Measurements from ENCODE around the gene ANTXR2.

Gene ANTXR2

DNA sequence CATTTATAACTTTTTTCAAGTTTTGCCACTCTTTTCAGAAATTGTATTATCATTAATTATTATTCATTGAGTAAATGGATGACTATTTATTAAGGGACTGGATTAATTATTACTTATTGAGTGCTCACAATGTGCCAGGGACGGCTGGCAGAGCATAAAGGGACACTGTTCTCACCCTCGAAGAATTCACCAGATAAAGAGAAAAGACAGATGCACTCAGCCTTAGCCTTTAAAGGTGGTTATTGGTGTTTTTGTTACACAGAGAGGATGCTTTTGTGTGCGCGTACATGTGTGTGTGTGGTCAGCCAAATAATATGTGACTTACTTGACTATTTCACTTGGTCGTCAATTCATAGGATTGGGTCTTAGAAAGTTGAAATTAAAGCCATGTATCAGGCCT is 187.0 kb downstream of the ANTXR2 start:
- no peak overlapping the region for H3K27ac ChIP-seq (ENCODE audit: low read length)
- H3K4me3 ChIP-seq (ENCODE audit: low read length) = no peak overlapping the region
- no peaks in the 10 kb centered on the region for H4K20me1 ChIP-seq (ENCODE audit: insufficient read depth, low read length)
- H3K27me3 ChIP-seq (replicated peaks; ENCODE audit: insufficient read depth, low read length) = no peaks in the 10 kb centered on the region
- H3K9ac ChIP-seq (ENCODE audit: low read length) = no peak overlapping the region
- no peak overlapping the region for H3K4me2 ChIP-seq (ENCODE audit: low read depth, low read length)
- TF ChIP-seq EZH2 (optimal IDR thresholded peaks at IDR 0.05; ENCODE audit: low read depth, low read length) (no peak), EZH2phosphoT487 (IDR thresholded peaks at IDR 0.05; ENCODE audit: low read length) (no peak)
- TF ChIP-seq, protein P1, sequence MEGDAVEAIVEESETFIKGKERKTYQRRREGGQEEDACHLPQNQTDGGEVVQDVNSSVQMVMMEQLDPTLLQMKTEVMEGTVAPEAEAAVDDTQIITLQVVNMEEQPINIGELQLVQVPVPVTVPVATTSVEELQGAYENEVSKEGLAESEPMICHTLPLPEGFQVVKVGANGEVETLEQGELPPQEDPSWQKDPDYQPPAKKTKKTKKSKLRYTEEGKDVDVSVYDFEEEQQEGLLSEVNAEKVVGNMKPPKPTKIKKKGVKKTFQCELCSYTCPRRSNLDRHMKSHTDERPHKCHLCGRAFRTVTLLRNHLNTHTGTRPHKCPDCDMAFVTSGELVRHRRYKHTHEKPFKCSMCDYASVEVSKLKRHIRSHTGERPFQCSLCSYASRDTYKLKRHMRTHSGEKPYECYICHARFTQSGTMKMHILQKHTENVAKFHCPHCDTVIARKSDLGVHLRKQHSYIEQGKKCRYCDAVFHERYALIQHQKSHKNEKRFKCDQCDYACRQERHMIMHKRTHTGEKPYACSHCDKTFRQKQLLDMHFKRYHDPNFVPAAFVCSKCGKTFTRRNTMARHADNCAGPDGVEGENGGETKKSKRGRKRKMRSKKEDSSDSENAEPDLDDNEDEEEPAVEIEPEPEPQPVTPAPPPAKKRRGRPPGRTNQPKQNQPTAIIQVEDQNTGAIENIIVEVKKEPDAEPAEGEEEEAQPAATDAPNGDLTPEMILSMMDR (IDR thresholded peaks at IDR 0.05; ENCODE audit: low read length) = no peak
- no peaks in the 10 kb centered on the region for H3K9me2 ChIP-seq (replicated peaks; ENCODE audit: insufficient read depth, low read length)
- H2AFZ ChIP-seq (ENCODE audit: low read length) = no peak overlapping the region
- no peaks in the 10 kb centered on the region for H3K79me2 ChIP-seq (ENCODE audit: low read length)
- no peak for DNase-seq
- no peaks in the 10 kb centered on the region for H3K9me3 ChIP-seq (replicated peaks; ENCODE audit: insufficient read depth, low read length)
- no peaks in the 10 kb centered on the region for H3K36me3 ChIP-seq (replicated peaks; ENCODE audit: insufficient read depth, low read length)
- H3K4me1 ChIP-seq (ENCODE audit: low read length) = no peaks in the 10 kb centered on the region
- no peaks in the 10 kb centered on the region for H3F3A ChIP-seq (ENCODE audit: insufficient read depth, low read length)

DNA sequence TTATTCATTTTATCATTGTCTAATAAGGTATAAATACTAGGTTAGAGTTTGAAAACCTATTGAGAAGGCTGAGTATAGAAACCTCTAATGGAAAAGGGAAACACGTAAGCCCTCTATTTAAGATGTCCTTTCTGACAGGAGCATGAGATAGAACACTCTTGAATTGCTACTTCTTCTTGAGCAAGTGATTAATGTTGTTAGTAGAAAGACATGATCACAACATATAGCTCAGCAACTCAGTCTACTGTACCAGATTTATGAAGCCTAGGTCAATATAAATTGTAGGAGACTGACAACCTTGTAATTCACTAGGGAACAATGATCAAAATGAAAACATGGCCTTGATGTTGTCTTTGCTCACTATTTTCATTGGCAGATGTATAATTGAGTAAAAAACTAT is 189.7 kb downstream of the ANTXR2 start:
- H3K27ac ChIP-seq (ENCODE audit: low read length) = no peak overlapping the region
- DNase-seq = no peak
- H3F3A ChIP-seq (ENCODE audit: insufficient read depth, low read length) = no peaks in the 10 kb centered on the region
- no peak for TF ChIP-seq EZH2phosphoT487 (IDR thresholded peaks at IDR 0.05; ENCODE audit: low read length)
- TF ChIP-seq, protein P1 (IDR thresholded peaks at IDR 0.05; ENCODE audit: low read length) = no peak
- TF ChIP-seq EZH2 (optimal IDR thresholded peaks at IDR 0.05; ENCODE audit: low read depth, low read length) = no peak
- no peak overlapping the region for H3K4me2 ChIP-seq (ENCODE audit: low read depth, low read length)
- H3K27me3 ChIP-seq (replicated peaks; ENCODE audit: insufficient read depth, low read length) = no peaks in the 10 kb centered on the region
- H3K9ac ChIP-seq (ENCODE audit: low read length) = no peak overlapping the region
- H3K9me3 ChIP-seq (replicated peaks; ENCODE audit: insufficient read depth, low read length) = no peaks in the 10 kb centered on the region
- H3K4me3 ChIP-seq (ENCODE audit: low read length) = no peak overlapping the region
- H3K9me2 ChIP-seq (replicated peaks; ENCODE audit: insufficient read depth, low read length) = no peaks in the 10 kb centered on the region
- no peaks in the 10 kb centered on the region for H4K20me1 ChIP-seq (ENCODE audit: insufficient read depth, low read length)
- no peaks in the 10 kb centered on the region for H3K4me1 ChIP-seq (ENCODE audit: low read length)
- no peaks in the 10 kb centered on the region for H3K36me3 ChIP-seq (replicated peaks; ENCODE audit: insufficient read depth, low read length)
- H2AFZ ChIP-seq (ENCODE audit: low read length) = no peak overlapping the region
- no peaks in the 10 kb centered on the region for H3K79me2 ChIP-seq (ENCODE audit: low read length)

DNA sequence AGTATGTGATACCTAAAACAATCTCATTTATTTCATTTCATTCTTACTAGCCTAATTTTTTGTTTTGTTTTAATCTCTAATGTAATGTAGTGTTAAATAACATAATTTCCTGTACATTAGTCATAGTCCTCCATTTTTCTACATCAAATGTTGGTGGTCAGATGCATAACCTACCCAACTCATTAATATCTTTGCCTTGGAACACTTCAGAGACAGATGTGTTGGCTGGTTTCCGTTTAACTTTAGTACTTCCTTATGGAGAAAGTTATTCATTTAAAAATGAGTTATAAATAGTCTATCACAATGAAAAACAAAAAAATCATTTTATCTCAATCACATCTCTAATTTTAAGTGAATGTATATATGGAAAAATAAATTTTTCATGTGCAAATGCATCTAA is 190.2 kb downstream of the ANTXR2 start:
- H2AFZ ChIP-seq (ENCODE audit: low read length) = no peak overlapping the region
- no peaks in the 10 kb centered on the region for H3K4me1 ChIP-seq (ENCODE audit: low read length)
- no peak overlapping the region for H3K27ac ChIP-seq (ENCODE audit: low read length)
- H3K36me3 ChIP-seq (replicated peaks; ENCODE audit: insufficient read depth, low read length) = no peaks in the 10 kb centered on the region
- no peak overlapping the region for H3K4me2 ChIP-seq (ENCODE audit: low read depth, low read length)
- no peaks in the 10 kb centered on the region for H3K9me2 ChIP-seq (replicated peaks; ENCODE audit: insufficient read depth, low read length)
- H3K4me3 ChIP-seq (ENCODE audit: low read length) = no peak overlapping the region
- H3K9me3 ChIP-seq (replicated peaks; ENCODE audit: insufficient read depth, low read length) = no peaks in the 10 kb centered on the region
- H3K9ac ChIP-seq (ENCODE audit: low read length) = no peak overlapping the region
- no peaks in the 10 kb centered on the region for H4K20me1 ChIP-seq (ENCODE audit: insufficient read depth, low read length)
- no peaks in the 10 kb centered on the region for H3K79me2 ChIP-seq (ENCODE audit: low read length)
- H3K27me3 ChIP-seq (replicated peaks; ENCODE audit: insufficient read depth, low read length) = no peaks in the 10 kb centered on the region
- TF ChIP-seq, protein P1 (IDR thresholded peaks at IDR 0.05; ENCODE audit: low read length) = no peak
- no peak for TF ChIP-seq EZH2phosphoT487 (IDR thresholded peaks at IDR 0.05; ENCODE audit: low read length)
- no peak for TF ChIP-seq EZH2 (optimal IDR thresholded peaks at IDR 0.05; ENCODE audit: low read depth, low read length)
- no peaks in the 10 kb centered on the region for H3F3A ChIP-seq (ENCODE audit: insufficient read depth, low read length)
- DNase-seq = no peak

Data from MM.1S (cell line).